Gastroesophageal sphincter (tissue), 4 donors: ENCODE results near the gene STARD3. TPM values are rescaled to one million over a fixed set of nuclear protein-coding genes. Genes with fewer than 3 reads are reported as not detected.

Source experiments
- ATAC-seq: fragments of 150-250 bp; one replicate; pipeline ENCODE4 v1.9.1; 2016; ENCODE audit warnings: mild to moderate bottlenecking, moderate library complexity
- H3K27ac ChIP-seq, 4 donors: fragments of 200-600 bp; sonication (generic) in 3 of 4; 1 replicate in 3 of 4; 2 replicates in 1 of 4; pipeline ENCODE4 v1.5.1; 2016 to 2019
- H3K27me3 ChIP-seq: fragments of 200-600 bp; sonication (generic); one replicate; pipeline ENCODE4 v1.5.1; 2019
- H3K36me3 ChIP-seq, 2 donors: fragments of 200-600 bp; sonication (generic); one replicate each; pipeline ENCODE4 v1.5.1; 2019; ENCODE audit warnings: control low read depth in 1 of 2
- H3K4me1 ChIP-seq, 3 donors: fragments of 200-600 bp; sonication (generic); 1 replicate in 2 of 3; 2 replicates in 1 of 3; pipeline ENCODE4 v1.5.1; 2016 to 2019; ENCODE audit warnings: control low read depth in 2 of 3
- H3K4me3 ChIP-seq, 2 donors: fragments of 200-600 bp; sonication (generic); one replicate each; pipeline ENCODE4 v1.5.1; 2019; ENCODE audit warnings: mild to moderate bottlenecking in 1 of 2, moderate library complexity in 1 of 2
- H3K9me3 ChIP-seq, 3 donors: fragments of 200-600 bp; sonication (generic); one replicate each; pipeline ENCODE4 v1.5.1; 2017 to 2019; ENCODE audit warnings: control low read depth in 2 of 3
- EP300 ChIP-seq: sonication (generic); formaldehyde crosslinking; IDR thresholded peaks from one replicate; pipeline ENCODE4 v1.6.1; 2017; ENCODE audit warnings: antibody characterized with exemption, mild to moderate bottlenecking
- POLR2A ChIP-seq, 2 donors: fragments of 450-650 bp; IDR thresholded peaks; one replicate each; pipeline ENCODE4 v1.6.1; 2017; ENCODE audit warnings: antibody characterized with exemption in 2 of 2, mild to moderate bottlenecking in 2 of 2, moderate library complexity in 1 of 2
- POLR2AphosphoS5 ChIP-seq: sonication (generic); formaldehyde crosslinking; IDR thresholded peaks from one replicate; pipeline ENCODE4 v1.6.1; 2017; ENCODE audit warnings: antibody characterized with exemption
- whole genome bisulfite sequencing, 2 donors: methylation state at CpG; one replicate each; pipeline ENCODE4 v1.1.5; 2018; ENCODE audit warnings: low coverage in 1 of 2; 5-methylcytosine and 5-hydroxymethylcytosine counted together
- total RNA-seq, 4 donors: library from RNA; depleted of rRNA; stranded (reverse); fragments of >200 nt; gene quantifications; one replicate each; pipeline ENCODE4 v1.1.0, GENCODE V29; 2016
- TF ChIP-seq, protein P1 (sequence below), 4 experiments: fragments of 200-600 bp in 2 of 4; fragments of 450-650 bp in 2 of 4; sonication (generic) in 1 of 4; IDR thresholded peaks; one replicate each; pipeline ENCODE4 v1.5.1; 2017 to 2019; ENCODE audit warnings: antibody characterized with exemption in 4 of 4, mild to moderate bottlenecking in 2 of 4, moderate library complexity in 2 of 4

The STARD3 gene
- total RNA-seq, 4 donors from 2014 or later: 24.5 to 41.4 (median 27.5) TPM

DNA sequence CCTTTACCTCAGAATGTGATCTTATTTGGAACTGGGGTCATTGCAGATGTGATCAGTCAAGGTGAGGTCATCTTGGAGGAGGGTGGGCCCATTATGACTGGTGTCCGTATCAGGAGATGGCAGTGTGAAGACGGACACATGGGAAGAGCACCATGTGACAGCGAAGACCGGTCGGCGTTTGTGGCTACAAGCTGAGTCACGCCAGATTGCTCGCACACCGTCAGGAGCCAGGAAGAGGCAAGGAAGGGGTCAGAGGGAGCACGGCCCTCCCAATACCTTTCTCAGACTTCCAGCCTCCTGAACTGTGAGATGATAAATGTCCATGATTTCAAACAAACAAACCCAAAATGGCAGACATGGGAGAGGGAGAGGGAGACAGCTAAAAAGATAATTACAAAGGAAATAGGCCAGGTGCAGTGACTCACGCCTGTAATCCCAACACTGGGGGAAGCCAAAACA is 13.2 kb downstream of the STARD3 start:
- TF ChIP-seq POLR2A (IDR thresholded peaks at IDR 0.05) (no peak), EP300 (no peak), POLR2AphosphoS5 (no peak)
- TF ChIP-seq, protein P1, sequence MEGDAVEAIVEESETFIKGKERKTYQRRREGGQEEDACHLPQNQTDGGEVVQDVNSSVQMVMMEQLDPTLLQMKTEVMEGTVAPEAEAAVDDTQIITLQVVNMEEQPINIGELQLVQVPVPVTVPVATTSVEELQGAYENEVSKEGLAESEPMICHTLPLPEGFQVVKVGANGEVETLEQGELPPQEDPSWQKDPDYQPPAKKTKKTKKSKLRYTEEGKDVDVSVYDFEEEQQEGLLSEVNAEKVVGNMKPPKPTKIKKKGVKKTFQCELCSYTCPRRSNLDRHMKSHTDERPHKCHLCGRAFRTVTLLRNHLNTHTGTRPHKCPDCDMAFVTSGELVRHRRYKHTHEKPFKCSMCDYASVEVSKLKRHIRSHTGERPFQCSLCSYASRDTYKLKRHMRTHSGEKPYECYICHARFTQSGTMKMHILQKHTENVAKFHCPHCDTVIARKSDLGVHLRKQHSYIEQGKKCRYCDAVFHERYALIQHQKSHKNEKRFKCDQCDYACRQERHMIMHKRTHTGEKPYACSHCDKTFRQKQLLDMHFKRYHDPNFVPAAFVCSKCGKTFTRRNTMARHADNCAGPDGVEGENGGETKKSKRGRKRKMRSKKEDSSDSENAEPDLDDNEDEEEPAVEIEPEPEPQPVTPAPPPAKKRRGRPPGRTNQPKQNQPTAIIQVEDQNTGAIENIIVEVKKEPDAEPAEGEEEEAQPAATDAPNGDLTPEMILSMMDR (IDR thresholded peaks at IDR 0.05): no peak
- Histone ChIP-seq H3K9me3 (no peaks in the 10 kb centered on the region), H3K27me3 (no peaks in the 10 kb centered on the region), H3K27ac (no peak overlapping the region), H3K4me1 (peaks cover 0 to 30% (median 0%) of the 10 kb centered on the region in 3 donors), H3K36me3 (peaks cover 0 to 19% of the 10 kb centered on the region in 2 donors), H3K4me3 (no peak overlapping the region)
- 75 to 84% methylated on average over 10 to 11 of the region's 11 CpGs for WGBS, 2 donors
- no peak for ATAC-seq

DNA sequence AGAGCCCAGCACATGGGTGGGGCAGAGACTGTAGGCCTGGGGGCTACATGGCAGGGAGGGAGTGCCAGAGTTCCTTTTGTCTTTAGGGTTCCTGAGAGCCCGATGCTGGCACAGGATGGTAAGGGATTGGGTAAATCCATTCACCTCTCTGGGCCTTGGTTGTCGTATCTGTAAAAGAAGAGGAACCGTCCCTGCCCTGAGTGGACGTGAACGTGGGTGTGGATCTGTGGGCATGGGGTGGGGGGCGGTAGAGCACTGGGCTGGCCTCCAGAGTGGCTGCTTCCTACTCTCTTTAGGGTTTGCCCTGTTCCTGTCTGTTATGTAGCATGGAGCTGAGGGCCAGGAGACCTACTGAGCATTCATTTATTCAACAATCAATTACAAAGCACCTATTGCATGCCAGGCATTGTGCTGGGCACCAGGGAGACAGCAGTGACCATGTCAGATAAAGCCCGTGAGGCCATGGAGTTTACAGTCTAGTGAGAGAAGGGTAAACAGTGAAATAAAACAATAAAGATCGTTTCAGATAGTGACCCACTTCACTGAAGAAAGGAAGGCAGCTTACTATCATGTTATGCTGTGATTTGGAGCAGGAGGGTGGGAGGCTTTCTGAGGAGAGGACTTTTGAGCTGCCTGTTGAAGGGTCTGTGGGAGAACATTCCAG is 15.1 kb downstream of the STARD3 start:
- no peak for ATAC-seq
- Histone ChIP-seq H3K36me3 (peaks cover 0 to 32% of the 10 kb centered on the region in 2 donors), H3K27me3 (no peaks in the 10 kb centered on the region), H3K4me3 (no peak overlapping the region), H3K27ac (peak overlapping the region in 3 of 4 donors; percentile 26 to 71 (median 54)), H3K9me3 (no peaks in the 10 kb centered on the region), H3K4me1 (peaks cover 0 to 28% (median 0%) of the 10 kb centered on the region in 3 donors)
- 57 to 65% methylated on average over 6 of the region's 8 CpGs for WGBS, 2 donors
- TF ChIP-seq POLR2AphosphoS5 (no peak), POLR2A (IDR thresholded peaks at IDR 0.05) (no peak), EP300 (no peak)
- TF ChIP-seq, protein P1 (IDR thresholded peaks at IDR 0.05): no peak

DNA sequence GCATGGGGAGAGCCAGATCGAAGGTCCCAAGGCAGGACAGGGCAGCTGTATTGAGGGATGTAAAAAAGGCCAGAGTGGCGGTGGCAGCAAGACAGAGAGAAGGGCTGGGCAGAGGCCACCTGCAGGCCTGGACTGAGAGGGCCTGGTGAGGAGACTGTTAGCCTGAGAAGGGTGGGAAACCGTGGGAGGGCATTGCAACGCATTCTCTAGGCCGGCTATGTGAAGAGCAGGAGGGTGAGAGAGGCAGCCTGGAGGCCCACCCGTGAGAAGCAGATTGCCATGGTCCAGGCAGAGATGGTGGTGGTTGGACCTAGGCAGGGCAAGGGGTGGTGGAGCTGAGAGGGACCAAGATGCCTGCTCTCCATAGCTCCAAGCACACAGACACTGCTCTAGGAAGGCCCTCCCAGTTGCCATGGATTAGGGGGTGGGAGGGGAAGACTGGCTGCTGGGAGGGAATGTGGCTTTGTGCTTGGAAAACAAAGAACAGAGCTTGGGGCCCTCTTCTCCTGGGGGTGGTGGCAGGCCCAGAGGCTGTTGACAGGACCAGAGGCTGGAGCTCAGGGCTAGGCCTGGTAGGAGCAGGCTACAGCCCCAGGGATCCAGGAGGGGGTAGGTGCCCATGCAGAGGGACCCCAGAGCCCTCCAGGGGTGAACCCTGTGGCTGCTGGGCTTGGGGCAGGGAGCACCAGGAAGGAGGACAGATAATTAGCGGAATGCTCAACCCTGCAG is 15.8 kb downstream of the STARD3 start:
- ATAC-seq: no peak
- peak overlapping the region in 3 of 4 donors; percentile 54 to 71 (median 63) for H3K27ac ChIP-seq
- peaks cover 0 to 28% (median 0%) of the 10 kb centered on the region in 3 donors for H3K4me1 ChIP-seq
- peak overlapping the region in 1 of 2 donors; percentile 36 for H3K4me3 ChIP-seq
- WGBS, 2 donors: 60 to 90% methylated on average over 2 to 5 of the region's 7 CpGs
- no peaks in the 10 kb centered on the region for H3K9me3 ChIP-seq
- TF ChIP-seq EP300: no peak
- no peak for TF ChIP-seq POLR2AphosphoS5
- TF ChIP-seq, protein P1 (IDR thresholded peaks at IDR 0.05): no peak
- TF ChIP-seq POLR2A (IDR thresholded peaks at IDR 0.05): no peak
- no peaks in the 10 kb centered on the region for H3K27me3 ChIP-seq
- H3K36me3 ChIP-seq: peaks cover 0 to 39% of the 10 kb centered on the region in 2 donors

DNA sequence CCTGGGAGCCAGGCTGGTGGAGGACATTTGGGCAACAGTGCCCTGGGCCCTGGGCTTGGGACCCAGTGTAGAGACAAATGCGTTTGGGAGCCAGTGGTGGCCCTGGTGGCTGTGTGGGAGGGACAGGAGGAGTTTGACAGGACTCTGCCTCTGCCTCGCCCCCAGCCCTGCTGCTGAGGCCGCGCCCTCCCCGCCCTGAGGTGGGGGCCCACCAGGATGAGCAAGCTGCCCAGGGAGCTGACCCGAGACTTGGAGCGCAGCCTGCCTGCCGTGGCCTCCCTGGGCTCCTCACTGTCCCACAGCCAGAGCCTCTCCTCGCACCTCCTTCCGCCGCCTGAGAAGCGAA is 16.3 kb downstream of the STARD3 start:
- no peak for ATAC-seq

DNA sequence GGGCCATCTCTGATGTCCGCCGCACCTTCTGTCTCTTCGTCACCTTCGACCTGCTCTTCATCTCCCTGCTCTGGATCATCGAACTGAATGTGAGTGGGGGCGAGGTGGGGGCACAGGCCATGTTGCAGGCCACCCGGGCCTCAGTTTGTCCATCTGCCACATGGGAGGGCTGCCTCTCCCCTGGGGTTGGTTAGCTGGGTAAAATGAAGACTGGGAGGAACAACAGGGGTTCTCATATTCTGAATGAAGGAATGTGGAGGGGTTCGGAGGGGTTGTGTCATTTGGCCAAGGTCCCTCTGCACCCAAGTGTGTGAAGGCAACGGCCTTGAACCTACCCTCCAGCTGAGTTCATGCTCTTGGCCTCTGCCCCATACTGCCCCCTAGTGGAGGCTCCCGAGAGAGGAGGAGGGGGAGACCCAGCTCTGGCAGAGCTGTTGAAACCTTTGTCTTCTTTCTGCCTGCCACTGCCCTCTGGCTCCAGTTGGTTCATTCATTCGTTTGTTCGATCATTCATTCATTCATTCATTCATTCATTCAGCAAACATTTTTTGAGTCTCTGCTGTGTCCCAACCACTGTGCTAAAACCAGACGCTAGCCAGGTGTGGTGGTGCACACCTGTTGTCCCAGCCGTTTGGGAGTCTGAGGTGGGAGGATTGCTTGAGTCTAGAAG is 16.9 kb downstream of the STARD3 start:
- no peak for TF ChIP-seq POLR2A (IDR thresholded peaks at IDR 0.05)
- TF ChIP-seq POLR2AphosphoS5: no peak
- TF ChIP-seq, protein P1 (IDR thresholded peaks at IDR 0.05): peak in 3 of 4 experiments; percentile 43 to 75 (median 51)
- Histone ChIP-seq H3K4me3 (peak overlapping the region in 1 of 2 donors; percentile 36), H3K36me3 (peaks cover 0 to 50% of the 10 kb centered on the region in 2 donors), H3K9me3 (no peaks in the 10 kb centered on the region), H3K27ac (peak overlapping the region in 3 of 4 donors; percentile 54 to 71 (median 63)), H3K27me3 (no peaks in the 10 kb centered on the region), H3K4me1 (peaks cover 0 to 35% (median 0%) of the 10 kb centered on the region in 3 donors)
- no peak for ATAC-seq
- 32 to 42% methylated on average over 4 to 7 of the region's 14 CpGs for WGBS, 2 donors

More for the DNA sequence above, 16.3 kb downstream of the STARD3 start:
- peak overlapping the region in 1 of 2 donors; percentile 36 for H3K4me3 ChIP-seq
- no peaks in the 10 kb centered on the region for H3K27me3 ChIP-seq
- peaks cover 0 to 30% (median 0%) of the 10 kb centered on the region in 3 donors for H3K4me1 ChIP-seq
- peaks cover 0 to 45% of the 10 kb centered on the region in 2 donors for H3K36me3 ChIP-seq
- H3K9me3 ChIP-seq: no peaks in the 10 kb centered on the region
- H3K27ac ChIP-seq: peak overlapping the region in 3 of 4 donors; percentile 54 to 71 (median 63)
- no peak for TF ChIP-seq EP300
- 74% methylated on average over 4 of the region's 12 CpGs; no CpG with 5 or more reads in 1 of the 2 donors for WGBS, 2 donors
